Measurements from ENCODE around the gene EPHB6.

DNA sequence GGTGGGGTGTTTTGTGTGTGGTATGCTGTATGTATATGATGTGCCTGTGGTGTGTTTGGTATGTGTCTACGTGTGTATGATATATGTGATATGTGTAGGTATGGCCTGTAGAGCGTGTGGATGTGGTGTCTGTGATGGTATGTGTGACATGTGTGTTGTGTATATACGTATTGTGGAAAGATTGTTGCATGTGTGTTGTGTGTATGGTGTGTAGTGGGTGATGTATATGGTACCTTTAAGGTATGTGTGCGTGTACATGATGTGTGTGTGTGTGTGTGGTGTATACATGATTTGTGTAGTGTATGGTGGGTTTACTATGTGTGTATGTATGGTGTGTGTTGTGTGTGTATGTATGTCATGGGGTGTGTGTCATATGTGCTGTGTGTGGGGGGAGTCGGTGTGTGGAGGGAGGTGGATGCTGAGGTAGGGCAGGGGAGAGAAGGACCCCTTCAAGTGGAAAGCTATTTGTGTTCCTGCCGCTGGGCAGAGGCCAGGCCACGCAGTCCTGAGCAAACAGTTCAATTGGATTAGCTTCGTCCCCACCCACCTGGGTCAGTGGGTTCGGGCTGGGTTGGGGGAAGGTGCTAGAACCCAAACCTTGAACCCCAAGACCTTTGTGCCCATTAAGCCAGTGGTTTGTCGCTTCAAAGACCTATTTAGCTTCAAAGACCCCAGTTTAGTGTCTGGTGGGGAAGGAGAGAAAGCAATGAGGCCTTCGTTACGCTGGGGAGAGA is 32.6 kb downstream of the EPHB6 start:
- no peak for TF ChIP-seq CTCF (IDR thresholded peaks at IDR 0.05 in 2 of 3, conservative IDR thresholded peaks at IDR 0.05 in 1 of 3; ENCODE audit: borderline replicate concordance in 1 of 3, insufficient read depth in 1 of 3, low read depth in 2 of 3, low read length in 2 of 3)
- TF ChIP-seq EZH2phosphoT487 (IDR thresholded peaks at IDR 0.05; ENCODE audit: borderline replicate concordance): no peak
- TF ChIP-seq, protein P1, sequence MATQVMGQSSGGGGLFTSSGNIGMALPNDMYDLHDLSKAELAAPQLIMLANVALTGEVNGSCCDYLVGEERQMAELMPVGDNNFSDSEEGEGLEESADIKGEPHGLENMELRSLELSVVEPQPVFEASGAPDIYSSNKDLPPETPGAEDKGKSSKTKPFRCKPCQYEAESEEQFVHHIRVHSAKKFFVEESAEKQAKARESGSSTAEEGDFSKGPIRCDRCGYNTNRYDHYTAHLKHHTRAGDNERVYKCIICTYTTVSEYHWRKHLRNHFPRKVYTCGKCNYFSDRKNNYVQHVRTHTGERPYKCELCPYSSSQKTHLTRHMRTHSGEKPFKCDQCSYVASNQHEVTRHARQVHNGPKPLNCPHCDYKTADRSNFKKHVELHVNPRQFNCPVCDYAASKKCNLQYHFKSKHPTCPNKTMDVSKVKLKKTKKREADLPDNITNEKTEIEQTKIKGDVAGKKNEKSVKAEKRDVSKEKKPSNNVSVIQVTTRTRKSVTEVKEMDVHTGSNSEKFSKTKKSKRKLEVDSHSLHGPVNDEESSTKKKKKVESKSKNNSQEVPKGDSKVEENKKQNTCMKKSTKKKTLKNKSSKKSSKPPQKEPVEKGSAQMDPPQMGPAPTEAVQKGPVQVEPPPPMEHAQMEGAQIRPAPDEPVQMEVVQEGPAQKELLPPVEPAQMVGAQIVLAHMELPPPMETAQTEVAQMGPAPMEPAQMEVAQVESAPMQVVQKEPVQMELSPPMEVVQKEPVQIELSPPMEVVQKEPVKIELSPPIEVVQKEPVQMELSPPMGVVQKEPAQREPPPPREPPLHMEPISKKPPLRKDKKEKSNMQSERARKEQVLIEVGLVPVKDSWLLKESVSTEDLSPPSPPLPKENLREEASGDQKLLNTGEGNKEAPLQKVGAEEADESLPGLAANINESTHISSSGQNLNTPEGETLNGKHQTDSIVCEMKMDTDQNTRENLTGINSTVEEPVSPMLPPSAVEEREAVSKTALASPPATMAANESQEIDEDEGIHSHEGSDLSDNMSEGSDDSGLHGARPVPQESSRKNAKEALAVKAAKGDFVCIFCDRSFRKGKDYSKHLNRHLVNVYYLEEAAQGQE (IDR thresholded peaks at IDR 0.05; ENCODE audit: low read depth): no peak
- no peak for TF ChIP-seq POLR2A (IDR thresholded peaks at IDR 0.05; ENCODE audit: borderline replicate concordance, extremely low read depth, insufficient read depth, insufficient read length)
- TF ChIP-seq, protein P2, sequence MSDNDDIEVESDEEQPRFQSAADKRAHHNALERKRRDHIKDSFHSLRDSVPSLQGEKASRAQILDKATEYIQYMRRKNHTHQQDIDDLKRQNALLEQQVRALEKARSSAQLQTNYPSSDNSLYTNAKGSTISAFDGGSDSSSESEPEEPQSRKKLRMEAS (IDR thresholded peaks at IDR 0.05): no peak
- no peak for TF ChIP-seq EZH2 (IDR thresholded peaks at IDR 0.05)
- no peak for TF ChIP-seq ZFX (IDR thresholded peaks at IDR 0.05)
- no peak for TF ChIP-seq SRF (IDR thresholded peaks at IDR 0.05; ENCODE audit: low read depth)
- TF ChIP-seq POLR2AphosphoS5 (IDR thresholded peaks at IDR 0.05; ENCODE audit: low read depth, low read length): no peak
- TF ChIP-seq ATF3 (IDR thresholded peaks at IDR 0.05): no peak
- no peak for TF ChIP-seq SIN3A (IDR thresholded peaks at IDR 0.05; ENCODE audit: low read depth)
- no peak for TF ChIP-seq CBX3 (IDR thresholded peaks at IDR 0.05; ENCODE audit: low read depth)
